NT2/D1 (cell line): ENCODE data around the gene SV2B.

ENCODE experiments used
- DNase-seq: peaks from one replicate; pipeline ENCODE4 v3.0.0-alpha.2; 2011; ENCODE audit warnings: low read depth, low spot score
- H3K27me3 ChIP-seq: 2 replicates; pipeline ENCODE4 v1.6.0; 2011; ENCODE audit warnings: mild to moderate bottlenecking; ENCODE audit not compliant: insufficient read length, insufficient read depth
- H3K36me3 ChIP-seq: 2 replicates; pipeline ENCODE4 v1.6.1; 2011; ENCODE audit warnings: mild to moderate bottlenecking, low read length, mixed read lengths; ENCODE audit not compliant: insufficient read depth, insufficient read length
- H3K4me1 ChIP-seq: 2 replicates; pipeline ENCODE4 v1.5.1; 2011; ENCODE audit not compliant: insufficient read depth, insufficient read length
- H3K4me3 ChIP-seq: 2 replicates; pipeline ENCODE4 v1.5.1; 2011; ENCODE audit warnings: low read depth; ENCODE audit not compliant: insufficient read length
- H3K9ac ChIP-seq: 2 replicates; pipeline ENCODE4 v1.6.0; 2011; ENCODE audit warnings: low read depth; ENCODE audit not compliant: insufficient read length
- H3K9me3 ChIP-seq: 2 replicates; pipeline ENCODE4 v1.5.1; 2011; ENCODE audit warnings: mild to moderate bottlenecking, low read length; ENCODE audit not compliant: insufficient read depth
- SUZ12 ChIP-seq: IDR thresholded peaks from 2 replicates; pipeline ENCODE4 v1.6.1; 2011; ENCODE audit not compliant: insufficient read length, insufficient read depth; ENCODE audit errors: extremely low read depth
- YY1 ChIP-seq: IDR thresholded peaks from 2 replicates; pipeline ENCODE4 v1.6.1; 2011; ENCODE audit not compliant: insufficient read length, insufficient read depth
- ZNF274 ChIP-seq: IDR thresholded peaks from 2 replicates; pipeline ENCODE4 v1.6.1; 2011; ENCODE audit warnings: mild to moderate bottlenecking, low read depth, low read length

Gene SV2B

GRCh38 chr15:91252756-91253155 is 152.7 kb downstream of the SV2B start:
- no peak for DNase-seq
- H3K9me3 ChIP-seq: no peaks in the 10 kb centered on the region
- TF ChIP-seq SUZ12 (no peak), YY1 (no peak), ZNF274 (no peak)
- no peaks in the 10 kb centered on the region for H3K4me1 ChIP-seq
- no peak overlapping the region for H3K9ac ChIP-seq
- H3K27me3 ChIP-seq: no peaks in the 10 kb centered on the region
- no peaks in the 10 kb centered on the region for H3K36me3 ChIP-seq
- H3K4me3 ChIP-seq: no peak overlapping the region

GRCh38 chr15:91253605-91254004 is 153.5 kb downstream of the SV2B start:
- Histone ChIP-seq H3K4me1 (no peaks in the 10 kb centered on the region), H3K9ac (no peak overlapping the region), H3K4me3 (no peak overlapping the region), H3K36me3 (no peaks in the 10 kb centered on the region), H3K9me3 (no peaks in the 10 kb centered on the region), H3K27me3 (no peaks in the 10 kb centered on the region)
- no peak for DNase-seq
- TF ChIP-seq SUZ12: no peak
- TF ChIP-seq YY1: no peak

DNA sequence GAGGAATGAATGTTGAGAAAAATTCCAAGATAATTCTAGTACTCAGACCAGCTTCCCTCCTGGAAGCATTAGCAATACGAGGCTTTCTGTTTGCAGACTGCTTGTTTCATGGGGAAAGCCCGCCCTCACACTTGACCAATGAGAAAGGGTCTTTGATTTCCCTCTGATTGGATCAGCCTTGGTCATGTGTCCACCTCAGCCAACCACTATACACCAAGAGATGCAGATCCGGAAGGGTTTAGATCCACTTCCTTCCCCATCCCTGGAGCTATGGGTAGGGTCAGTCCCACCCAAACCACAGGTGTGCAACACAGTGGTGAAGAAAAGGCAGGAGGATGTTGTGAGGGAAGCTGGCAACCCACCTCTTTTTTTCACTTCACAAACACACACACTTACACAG is 154.7 kb downstream of the SV2B start:
- Histone ChIP-seq H3K4me1 (no peaks in the 10 kb centered on the region), H3K9ac (no peak overlapping the region), H3K4me3 (no peak overlapping the region), H3K27me3 (no peaks in the 10 kb centered on the region), H3K36me3 (no peaks in the 10 kb centered on the region), H3K9me3 (no peaks in the 10 kb centered on the region)
- DNase-seq: no peak
- TF ChIP-seq YY1 (no peak), SUZ12 (no peak)

DNA sequence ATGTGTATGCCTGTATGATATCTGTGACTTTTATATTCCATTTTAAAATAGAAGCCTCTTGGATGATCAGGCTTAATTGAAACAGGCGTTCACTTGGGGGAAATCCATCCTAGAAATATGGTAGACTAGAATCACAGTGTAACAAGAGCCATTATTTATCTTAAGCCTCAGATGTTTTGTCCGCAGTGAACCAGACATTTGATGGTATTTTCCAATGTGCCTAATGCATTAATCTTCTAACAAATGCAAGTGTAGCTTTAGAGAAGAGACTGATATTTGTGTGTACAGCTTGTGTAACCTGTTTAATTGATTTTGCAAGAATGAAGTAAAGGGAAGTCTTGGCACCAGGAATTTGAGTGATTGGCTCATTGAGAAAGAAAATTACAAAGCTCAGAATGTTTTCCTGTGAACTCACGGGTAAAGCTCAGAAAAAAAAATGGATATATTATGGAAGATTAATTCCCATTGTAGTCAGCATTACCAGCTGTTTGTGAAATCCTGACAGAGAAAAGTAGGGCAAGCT is 155.7 kb downstream of the SV2B start:
- Histone ChIP-seq H3K9me3 (no peaks in the 10 kb centered on the region), H3K9ac (no peak overlapping the region)

GRCh38 chr15:91257746-91258414 is 157.8 kb downstream of the SV2B start:
- H3K27me3 ChIP-seq: no peaks in the 10 kb centered on the region
- no peak for DNase-seq

More for the DNA sequence above, 155.7 kb downstream of the SV2B start:
- no peak for DNase-seq
- H3K4me1 ChIP-seq: no peaks in the 10 kb centered on the region
- no peak overlapping the region for H3K4me3 ChIP-seq
- no peak for TF ChIP-seq SUZ12
- no peak for TF ChIP-seq YY1
- no peak for TF ChIP-seq ZNF274
- no peaks in the 10 kb centered on the region for H3K36me3 ChIP-seq
- no peaks in the 10 kb centered on the region for H3K27me3 ChIP-seq

GRCh38 chr15:91258415-91258759 is 158.3 kb downstream of the SV2B start:
- no peaks in the 10 kb centered on the region for H3K36me3 ChIP-seq
- TF ChIP-seq ZNF274: no peak
- no peak for TF ChIP-seq SUZ12
- TF ChIP-seq YY1: no peak
- peaks cover under 1% of the 10 kb centered on the region for H3K4me1 ChIP-seq
- H3K9ac ChIP-seq: no peak overlapping the region
- no peak overlapping the region for H3K4me3 ChIP-seq
- no peaks in the 10 kb centered on the region for H3K27me3 ChIP-seq
- no peaks in the 10 kb centered on the region for H3K9me3 ChIP-seq
- no peak for DNase-seq

More at GRCh38 chr15:91257746-91258414, 157.8 kb downstream of the SV2B start:
- Histone ChIP-seq H3K4me3 (no peak overlapping the region), H3K36me3 (no peaks in the 10 kb centered on the region), H3K4me1 (no peaks in the 10 kb centered on the region), H3K9me3 (no peaks in the 10 kb centered on the region), H3K9ac (no peak overlapping the region)
- no peak for TF ChIP-seq YY1
- no peak for TF ChIP-seq SUZ12
- no peak for TF ChIP-seq ZNF274

GRCh38 chr15:91259077-91259476 is 159.0 kb downstream of the SV2B start:
- no peak for DNase-seq
- H3K4me1 ChIP-seq: peaks cover 3% of the 10 kb centered on the region
- H3K9me3 ChIP-seq: no peaks in the 10 kb centered on the region
- H3K4me3 ChIP-seq: no peak overlapping the region
- TF ChIP-seq ZNF274: no peak
- no peaks in the 10 kb centered on the region for H3K36me3 ChIP-seq
- no peaks in the 10 kb centered on the region for H3K27me3 ChIP-seq
- no peak overlapping the region for H3K9ac ChIP-seq
